Karpas-422 (cell line): Measurements from ENCODE around the gene STUM. TPM values are rescaled to one million over a fixed set of nuclear protein-coding genes. Genes with fewer than 3 reads are reported as not detected.
"Not testable (repeated sequence)": the region's sequence is repeated elsewhere in the genome, so short reads cannot be mapped to it uniquely, and the experiment has no call there.

Source experiments
- DNase-seq: peaks from one replicate; pipeline ENCODE4 v3.0.0-alpha.2; 2015
- H2AFZ ChIP-seq: fragments of 200-600 bp; sonication (generic); 2 replicates; pipeline ENCODE4 v1.6.1; 2014; ENCODE audit warnings: antibody characterized with exemption, low read length, mixed read lengths
- H3K27ac ChIP-seq: fragments of 200-600 bp; sonication (generic); 2 replicates; pipeline ENCODE4 v1.5.1; 2014; ENCODE audit warnings: mild to moderate bottlenecking, low read length, moderate library complexity
- H3K27me3 ChIP-seq: fragments of 200-600 bp; sonication (generic); 2 replicates; pipeline ENCODE4 v1.6.1; 2014; ENCODE audit warnings: low read length, mixed read lengths
- H3K36me3 ChIP-seq: fragments of 200-600 bp; sonication (generic); 2 replicates; pipeline ENCODE4 v1.6.1; 2014; ENCODE audit warnings: low read length, mixed read lengths; ENCODE audit not compliant: insufficient read depth
- H3K4me1 ChIP-seq: fragments of 200-600 bp; sonication (generic); 2 replicates; pipeline ENCODE4 v1.6.1; 2014; ENCODE audit warnings: mild to moderate bottlenecking, low read length, mixed read lengths
- H3K4me2 ChIP-seq: fragments of 200-600 bp; sonication (generic); 2 replicates; pipeline ENCODE4 v1.6.1; 2014; ENCODE audit warnings: low read length, low read depth, mild to moderate bottlenecking; ENCODE audit not compliant: poor library complexity, severe bottlenecking
- H3K4me3 ChIP-seq: fragments of 200-600 bp; sonication (generic); 2 replicates; pipeline ENCODE4 v1.5.1; 2014; ENCODE audit warnings: mild to moderate bottlenecking, antibody characterized with exemption, low read length, mixed read lengths
- H3K79me2 ChIP-seq: fragments of 200-600 bp; sonication (generic); 2 replicates; pipeline ENCODE4 v1.6.1; 2014; ENCODE audit warnings: mild to moderate bottlenecking, low read length, mixed read lengths
- H3K9ac ChIP-seq: fragments of 200-600 bp; sonication (generic); 2 replicates; pipeline ENCODE4 v1.6.0; 2014; ENCODE audit warnings: low read length
- H3K9me2 ChIP-seq: fragments of 200-600 bp; sonication (generic), shearing (Covaris generic); replicated peaks from 2 replicates; pipeline ENCODE4 v1.6.0; 2014; ENCODE audit warnings: mild to moderate bottlenecking, low read length, moderate library complexity; ENCODE audit not compliant: insufficient read depth
- H3K9me3 ChIP-seq: fragments of 300-700, 200-600 bp; sonication (generic); 2 replicates; pipeline ENCODE4 v1.6.1; 2014; ENCODE audit warnings: low read length, mixed read lengths
- H4K20me1 ChIP-seq: fragments of 200-600 bp; sonication (generic); 2 replicates; pipeline ENCODE4 v1.6.1; 2014; ENCODE audit warnings: mild to moderate bottlenecking, antibody characterized with exemption, low read length, low read depth; ENCODE audit not compliant: insufficient read depth
- total RNA-seq: library from RNA; depleted of rRNA; stranded (reverse); fragments of >200 nt; shearing (Covaris generic); gene quantifications from 2 replicates; pipeline ENCODE4 v1.2.3, GENCODE V29; 2014; ENCODE audit warnings: low replicate concordance

STUM gene
- total RNA-seq, 1 experiment from 2014 or later: 0.15 TPM

- no peak overlapping the region for H3K9ac ChIP-seq
- no peak for DNase-seq
- no peak overlapping the region for H3K4me2 ChIP-seq
- H2AFZ ChIP-seq: no peak overlapping the region
- no peaks in the 10 kb centered on the region for H3K9me3 ChIP-seq
- H3K4me1 ChIP-seq: peaks cover 9% of the 10 kb centered on the region
- no peak overlapping the region for H3K4me3 ChIP-seq
- no peaks in the 10 kb centered on the region for H3K9me2 ChIP-seq
- H3K79me2 ChIP-seq: no peaks in the 10 kb centered on the region
- no peak overlapping the region for H3K27ac ChIP-seq
- H3K36me3 ChIP-seq: no peaks in the 10 kb centered on the region
- H4K20me1 ChIP-seq: no peaks in the 10 kb centered on the region
- no peaks in the 10 kb centered on the region for H3K27me3 ChIP-seq
Measured at GRCh38 chr1:226596531-226597165, 48.1 kb downstream of the STUM start.

- H3K27me3 ChIP-seq: no peaks in the 10 kb centered on the region
- no peaks in the 10 kb centered on the region for H3K9me3 ChIP-seq
- H3K9me2 ChIP-seq: no peaks in the 10 kb centered on the region
- no peak overlapping the region for H3K9ac ChIP-seq
- no peak overlapping the region for H3K4me2 ChIP-seq
- no peak overlapping the region for H3K4me3 ChIP-seq
- no peaks in the 10 kb centered on the region for H3K36me3 ChIP-seq
- no peaks in the 10 kb centered on the region for H3K79me2 ChIP-seq
- H4K20me1 ChIP-seq: no peaks in the 10 kb centered on the region
- H3K27ac ChIP-seq: no peak overlapping the region
- peaks cover 9% of the 10 kb centered on the region for H3K4me1 ChIP-seq
- no peak overlapping the region for H2AFZ ChIP-seq
- DNase-seq: no peak
Measured at GRCh38 chr1:226597616-226598454, 49.3 kb downstream of the STUM start.

- H3K9me2 ChIP-seq: no peaks in the 10 kb centered on the region
Measured at GRCh38 chr1:226598455-226598849, 49.9 kb downstream of the STUM start.

GRCh38 chr1:226598955-226599354 is 50.4 kb downstream of the STUM start:
- H3K9me2 ChIP-seq, H3K27me3 ChIP-seq, H2AFZ ChIP-seq, H3K27ac ChIP-seq, H3K36me3 ChIP-seq, H3K4me2 ChIP-seq, H3K9me3 ChIP-seq, DNase-seq, H3K4me3 ChIP-seq, H3K79me2 ChIP-seq, H3K9ac ChIP-seq, H4K20me1 ChIP-seq: not testable (repeated sequence)
- H3K4me1 ChIP-seq: peaks cover 19% of the 10 kb centered on the region

More at GRCh38 chr1:226598455-226598849, 49.9 kb downstream of the STUM start:
- Histone ChIP-seq H3K9me3 (no peaks in the 10 kb centered on the region), H3K4me2 (no peak overlapping the region), H3K4me1 (peaks cover 14% of the 10 kb centered on the region), H3K27ac (no peak overlapping the region), H3K79me2 (no peaks in the 10 kb centered on the region), H3K4me3 (no peak overlapping the region), H3K9ac (no peak overlapping the region), H2AFZ (no peak overlapping the region), H3K27me3 (no peaks in the 10 kb centered on the region), H4K20me1 (no peaks in the 10 kb centered on the region), H3K36me3 (no peaks in the 10 kb centered on the region)
- no peak for DNase-seq

GRCh38 chr1:226599636-226600238 is 51.2 kb downstream of the STUM start:
- peaks cover 19% of the 10 kb centered on the region for H3K4me1 ChIP-seq
- H3K27me3 ChIP-seq: no peaks in the 10 kb centered on the region
- H3K9me3 ChIP-seq: no peaks in the 10 kb centered on the region
- H3K79me2 ChIP-seq: no peaks in the 10 kb centered on the region
- H3K4me2 ChIP-seq: no peak overlapping the region
- no peak overlapping the region for H3K27ac ChIP-seq
- H4K20me1 ChIP-seq: no peaks in the 10 kb centered on the region
- H2AFZ ChIP-seq: no peak overlapping the region
- H3K36me3 ChIP-seq: no peaks in the 10 kb centered on the region
- H3K9ac ChIP-seq: no peak overlapping the region
- DNase-seq: no peak
- H3K4me3 ChIP-seq: no peak overlapping the region
- H3K9me2 ChIP-seq: no peaks in the 10 kb centered on the region

- no peak overlapping the region for H3K27ac ChIP-seq
- H3K27me3 ChIP-seq: no peaks in the 10 kb centered on the region
- H3K4me2 ChIP-seq: no peak overlapping the region
- no peaks in the 10 kb centered on the region for H3K36me3 ChIP-seq
- H3K4me1 ChIP-seq: peaks cover 19% of the 10 kb centered on the region
- H3K9me2 ChIP-seq: no peaks in the 10 kb centered on the region
- H4K20me1 ChIP-seq: no peaks in the 10 kb centered on the region
- no peaks in the 10 kb centered on the region for H3K79me2 ChIP-seq
- no peak overlapping the region for H3K9ac ChIP-seq
- no peak overlapping the region for H2AFZ ChIP-seq
- DNase-seq: no peak
- no peak overlapping the region for H3K4me3 ChIP-seq
- no peaks in the 10 kb centered on the region for H3K9me3 ChIP-seq
Measured at GRCh38 chr1:226600254-226600653, 51.7 kb downstream of the STUM start.

- H3K4me2 ChIP-seq: no peak overlapping the region
- no peak overlapping the region for H3K9ac ChIP-seq
- no peak overlapping the region for H3K4me3 ChIP-seq
- no peak overlapping the region for H2AFZ ChIP-seq
- H3K27ac ChIP-seq: no peak overlapping the region
- H3K36me3 ChIP-seq: no peaks in the 10 kb centered on the region
- no peaks in the 10 kb centered on the region for H3K9me2 ChIP-seq
- no peaks in the 10 kb centered on the region for H3K27me3 ChIP-seq
- H3K79me2 ChIP-seq: no peaks in the 10 kb centered on the region
- H4K20me1 ChIP-seq: no peaks in the 10 kb centered on the region
- DNase-seq: no peak
- peaks cover 19% of the 10 kb centered on the region for H3K4me1 ChIP-seq
- H3K9me3 ChIP-seq: no peaks in the 10 kb centered on the region
Measured at GRCh38 chr1:226601456-226601855, 52.9 kb downstream of the STUM start.
